Hepatocyte (in vitro differentiated cells): Measurements from ENCODE around the gene FUT7. TPM values are rescaled to one million over a fixed set of nuclear protein-coding genes. Genes with fewer than 3 reads are reported as not detected.

ENCODE experiments used
- DNase-seq: peaks from one replicate; pipeline ENCODE4 v3.0.0-alpha.2; 2016; ENCODE audit warnings: low spot score
- H2AFZ ChIP-seq: fragments of 200-600 bp; sonication (generic); 2 replicates; pipeline ENCODE4 v1.6.0; 2016; ENCODE audit warnings: antibody characterized with exemption, mild to moderate bottlenecking
- H3K27ac ChIP-seq: fragments of 200-600 bp; sonication (generic); 2 replicates; pipeline ENCODE4 v1.5.1; 2016; ENCODE audit warnings: mild to moderate bottlenecking
- H3K27me3 ChIP-seq: fragments of 200-600 bp; sonication (generic); 2 replicates; pipeline ENCODE4 v1.6.1; 2016
- H3K36me3 ChIP-seq: fragments of 200-600 bp; sonication (generic); replicated peaks from 2 replicates; pipeline ENCODE4 v1.5.1; 2016; ENCODE audit warnings: low read depth; ENCODE audit not compliant: insufficient read depth
- H3K4me1 ChIP-seq: fragments of 200-600 bp; sonication (generic); 2 replicates; pipeline ENCODE4 v1.5.1; 2016; ENCODE audit warnings: mild to moderate bottlenecking, moderate library complexity; ENCODE audit not compliant: insufficient read depth
- H3K4me2 ChIP-seq: fragments of 200-600 bp; sonication (generic); 2 replicates; pipeline ENCODE4 v1.6.0; 2016
- H3K4me3 ChIP-seq: fragments of 200-600 bp; sonication (generic); 2 replicates; pipeline ENCODE4 v1.5.1; 2016; ENCODE audit warnings: mild to moderate bottlenecking
- H3K79me2 ChIP-seq: fragments of 200-600 bp; sonication (generic); 2 replicates; pipeline ENCODE4 v1.6.0; 2017; ENCODE audit warnings: mild to moderate bottlenecking
- H3K9me2 ChIP-seq: fragments of 200-600 bp; sonication (generic); replicated peaks from 2 replicates; pipeline ENCODE4 v1.6.0; 2017; ENCODE audit warnings: mild to moderate bottlenecking; ENCODE audit not compliant: insufficient read depth
- H3K9me3 ChIP-seq: fragments of 200-600 bp; sonication (generic); 2 replicates; pipeline ENCODE4 v1.5.1; 2016; ENCODE audit warnings: low read depth, mild to moderate bottlenecking
- H4K20me1 ChIP-seq: fragments of 200-600 bp; sonication (generic); 2 replicates; pipeline ENCODE4 v1.6.0; 2016; ENCODE audit warnings: mild to moderate bottlenecking; ENCODE audit not compliant: insufficient read depth, poor library complexity, severe bottlenecking
- CTCF ChIP-seq: fragments of 200-600 bp; sonication (generic); IDR thresholded peaks from 2 replicates; pipeline ENCODE4 v1.5.1; 2016; ENCODE audit warnings: antibody characterized with exemption, mild to moderate bottlenecking; ENCODE audit not compliant: poor library complexity
- EZH2 ChIP-seq: fragments of 200-600 bp; sonication (generic); IDR thresholded peaks from 2 replicates; pipeline ENCODE4 v1.6.1; 2016; ENCODE audit warnings: antibody characterized with exemption, mild to moderate bottlenecking, borderline replicate concordance
- EZH2phosphoT487 ChIP-seq: fragments of 200-600 bp; sonication (generic); IDR thresholded peaks from one replicate; pipeline ENCODE4 v1.6.1; 2018; ENCODE audit warnings: antibody characterized with exemption, mild to moderate bottlenecking, low read depth, moderate library complexity; ENCODE audit not compliant: unreplicated experiment, severe bottlenecking
- WGBS: methylation state at CpG from one replicate; pipeline ENCODE4 v1.1.6; 2016; ENCODE audit warnings: low lambda C conversion rate; ENCODE audit errors: missing lambda C conversion rate; 5-methylcytosine and 5-hydroxymethylcytosine counted together
- polyA plus RNA-seq: library from polyadenylated mRNA; unstranded; fragments of >200 nt; fragmentation: Nextera tagmentation; extraction: Ambion mirVana; gene quantifications from 2 replicates; pipeline ENCODE4 v1.2.1, GENCODE V29; 2016
- total RNA-seq: library from RNA; depleted of rRNA; stranded (reverse); fragments of >200 nt; gene quantifications from 2 replicates; pipeline ENCODE4 v1.2.3, GENCODE V29; 2014

FUT7 gene
- total and polyA plus RNA-seq, 2 experiments from 2014 or later, result not detected

GRCh38 chr9:137050570-137050969 is 18.7 kb upstream of the FUT7 start:
- H3K27ac ChIP-seq, result no peak overlapping the region
- no peaks in the 10 kb centered on the region for H3K79me2 ChIP-seq
- no peaks in the 10 kb centered on the region for H3K9me2 ChIP-seq
- H3K9me3 ChIP-seq, result no peaks in the 10 kb centered on the region
- no peak overlapping the region for H3K4me3 ChIP-seq
- no peaks in the 10 kb centered on the region for H3K36me3 ChIP-seq
- WGBS, result 74% methylated on average over 5 of the region's 5 CpGs
- H3K27me3 ChIP-seq, result peaks cover 39% of the 10 kb centered on the region
- H2AFZ ChIP-seq, result no peak overlapping the region
- no peak overlapping the region for H3K4me2 ChIP-seq
- DNase-seq, result no peak
- TF ChIP-seq EZH2 (no peak), CTCF (no peak), EZH2phosphoT487 (no peak)
- H3K4me1 ChIP-seq, result peaks cover 28% of the 10 kb centered on the region
- H4K20me1 ChIP-seq, result no peaks in the 10 kb centered on the region

- H3K79me2 ChIP-seq, result no peaks in the 10 kb centered on the region
- no peaks in the 10 kb centered on the region for H3K36me3 ChIP-seq
- TF ChIP-seq EZH2phosphoT487 (no peak), CTCF (peak; percentile 50), EZH2 (no peak)
- no peak overlapping the region for H3K4me2 ChIP-seq
- H3K27ac ChIP-seq, result no peak overlapping the region
- peaks cover 2% of the 10 kb centered on the region for H4K20me1 ChIP-seq
- H2AFZ ChIP-seq, result no peak overlapping the region
- no peaks in the 10 kb centered on the region for H3K9me2 ChIP-seq
- no peak overlapping the region for H3K4me3 ChIP-seq
- H3K9me3 ChIP-seq, result no peaks in the 10 kb centered on the region
- peaks cover 43% of the 10 kb centered on the region for H3K27me3 ChIP-seq
- DNase-seq, result peak; percentile 80
- H3K4me1 ChIP-seq, result peaks cover 20% of the 10 kb centered on the region
- WGBS, result 55% methylated on average over 38 of the region's 38 CpGs
These were observed 17.9 kb upstream of the FUT7 start for GRCh38 chr9:137049544-137050449.

GRCh38 chr9:137048655-137049543 is 17.0 kb upstream of the FUT7 start:
- H3K27ac ChIP-seq, result no peak overlapping the region
- H3K4me3 ChIP-seq, result no peak overlapping the region
- H3K4me1 ChIP-seq, result peaks cover 13% of the 10 kb centered on the region
- no peaks in the 10 kb centered on the region for H3K9me3 ChIP-seq
- TF ChIP-seq EZH2phosphoT487 (no peak), CTCF (no peak), EZH2 (no peak)
- no peaks in the 10 kb centered on the region for H3K9me2 ChIP-seq
- no peak overlapping the region for H2AFZ ChIP-seq
- H3K79me2 ChIP-seq, result no peaks in the 10 kb centered on the region
- H3K4me2 ChIP-seq, result no peak overlapping the region
- 85% methylated on average over 23 of the region's 72 CpGs for WGBS
- H3K27me3 ChIP-seq, result peaks cover 48% of the 10 kb centered on the region
- peaks cover 8% of the 10 kb centered on the region for H4K20me1 ChIP-seq
- H3K36me3 ChIP-seq, result no peaks in the 10 kb centered on the region
- no peak for DNase-seq
